H1 (cell line): Measurements from ENCODE around the gene ASPN.

Source experiments
- POLR2A ChIP-seq, 2 experiments: IDR thresholded peaks; 1 replicate in 1 of 2; 2 replicates in 1 of 2; pipeline ENCODE4 v1.6.1; 2011; ENCODE audit warnings: low read depth in 2 of 2, low read length in 2 of 2, mild to moderate bottlenecking in 2 of 2; ENCODE audit errors: control extremely low read depth in 1 of 2
- TF ChIP-seq, protein P1 (sequence below), 3 experiments: IDR thresholded peaks; 1 replicate in 2 of 3; 2 replicates in 1 of 3; pipeline versions ENCODE4 v1.5.1 to v1.6.1; 2011; ENCODE audit warnings: low read length in 3 of 3, mild to moderate bottlenecking in 3 of 3, inconsistent platforms in 2 of 3, low read depth in 1 of 3, moderate library complexity in 1 of 3; ENCODE audit not compliant: insufficient read depth in 1 of 3; ENCODE audit errors: control extremely low read depth in 1 of 3

- TF ChIP-seq, protein P1, sequence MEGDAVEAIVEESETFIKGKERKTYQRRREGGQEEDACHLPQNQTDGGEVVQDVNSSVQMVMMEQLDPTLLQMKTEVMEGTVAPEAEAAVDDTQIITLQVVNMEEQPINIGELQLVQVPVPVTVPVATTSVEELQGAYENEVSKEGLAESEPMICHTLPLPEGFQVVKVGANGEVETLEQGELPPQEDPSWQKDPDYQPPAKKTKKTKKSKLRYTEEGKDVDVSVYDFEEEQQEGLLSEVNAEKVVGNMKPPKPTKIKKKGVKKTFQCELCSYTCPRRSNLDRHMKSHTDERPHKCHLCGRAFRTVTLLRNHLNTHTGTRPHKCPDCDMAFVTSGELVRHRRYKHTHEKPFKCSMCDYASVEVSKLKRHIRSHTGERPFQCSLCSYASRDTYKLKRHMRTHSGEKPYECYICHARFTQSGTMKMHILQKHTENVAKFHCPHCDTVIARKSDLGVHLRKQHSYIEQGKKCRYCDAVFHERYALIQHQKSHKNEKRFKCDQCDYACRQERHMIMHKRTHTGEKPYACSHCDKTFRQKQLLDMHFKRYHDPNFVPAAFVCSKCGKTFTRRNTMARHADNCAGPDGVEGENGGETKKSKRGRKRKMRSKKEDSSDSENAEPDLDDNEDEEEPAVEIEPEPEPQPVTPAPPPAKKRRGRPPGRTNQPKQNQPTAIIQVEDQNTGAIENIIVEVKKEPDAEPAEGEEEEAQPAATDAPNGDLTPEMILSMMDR (IDR thresholded peaks at IDR 0.05; ENCODE audit: control extremely low read depth in 1 of 3, insufficient read depth in 1 of 3, low read depth in 1 of 3, low read length in 3 of 3): no peak
- TF ChIP-seq POLR2A (IDR thresholded peaks at IDR 0.05; ENCODE audit: control extremely low read depth in 1 of 2, low read depth in 2 of 2, low read length in 2 of 2): no peak
Measured at GRCh38 chr9:92480986-92481633, 1.2 kb downstream of the ASPN start.
